ENCODE measurements around the gene NUP37.
"Not testable (repeated sequence)": the region's sequence is repeated elsewhere in the genome, so short reads cannot be mapped to it uniquely, and the experiment has no call there.

The NUP37 gene, protein sequence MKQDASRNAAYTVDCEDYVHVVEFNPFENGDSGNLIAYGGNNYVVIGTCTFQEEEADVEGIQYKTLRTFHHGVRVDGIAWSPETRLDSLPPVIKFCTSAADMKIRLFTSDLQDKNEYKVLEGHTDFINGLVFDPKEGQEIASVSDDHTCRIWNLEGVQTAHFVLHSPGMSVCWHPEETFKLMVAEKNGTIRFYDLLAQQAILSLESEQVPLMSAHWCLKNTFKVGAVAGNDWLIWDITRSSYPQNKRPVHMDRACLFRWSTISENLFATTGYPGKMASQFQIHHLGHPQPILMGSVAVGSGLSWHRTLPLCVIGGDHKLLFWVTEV

DNA sequence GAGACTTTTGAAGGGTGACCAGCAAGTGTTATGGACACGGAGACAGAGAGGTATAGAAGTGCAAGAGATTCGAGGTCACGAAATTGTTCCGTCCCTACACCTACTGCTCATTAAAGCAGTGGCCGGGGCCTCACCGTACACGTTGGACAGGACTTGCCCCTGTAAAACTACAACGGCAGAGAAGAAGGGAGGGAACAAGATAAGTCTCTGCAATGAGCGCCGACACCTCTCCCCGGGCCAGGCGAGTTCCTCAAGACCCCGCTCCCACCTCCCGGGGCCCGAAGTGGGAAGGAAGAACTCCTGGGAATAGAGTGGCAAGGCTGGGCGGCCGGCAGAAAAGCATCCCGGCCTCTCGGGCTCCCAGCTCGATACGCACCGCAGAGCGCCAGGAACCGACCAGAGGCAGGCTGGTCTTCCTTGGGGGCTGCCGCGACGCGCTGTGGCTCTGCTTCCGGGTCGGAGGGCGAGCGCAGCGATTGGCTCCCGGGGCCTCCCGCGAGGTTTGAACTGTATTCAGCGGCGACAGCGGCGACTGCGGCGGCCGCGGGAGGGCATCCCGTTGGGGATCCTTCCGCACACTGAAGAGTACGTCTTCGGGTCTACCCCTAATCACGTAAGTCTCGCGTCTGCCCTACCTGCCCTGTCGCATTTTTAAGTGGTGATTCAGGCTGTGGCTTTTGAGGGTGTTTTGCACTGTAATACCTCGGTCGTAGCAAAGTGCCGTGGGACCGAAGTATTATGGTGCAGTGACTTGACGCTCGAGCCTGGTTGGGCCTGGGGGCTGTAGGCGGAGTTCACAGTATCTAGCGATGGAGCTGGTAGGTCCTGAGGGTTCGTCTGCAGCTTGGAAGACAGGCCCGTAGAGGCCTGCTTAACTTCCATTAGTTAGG is at the start of gene NUP37, which contains the start of gene PARPBP:
TSS of gene NUP37 (minus strand) at position 441 of the 890 bp plus-strand sequence. CDS start 1,596 bp downstream, outside the sequence.
TSS of gene PARPBP (plus strand) at position 510 of the 890 bp plus-strand sequence. CDS start 3,706 bp downstream, outside the sequence.
- DNase-seq = peak; percentile 88

DNA sequence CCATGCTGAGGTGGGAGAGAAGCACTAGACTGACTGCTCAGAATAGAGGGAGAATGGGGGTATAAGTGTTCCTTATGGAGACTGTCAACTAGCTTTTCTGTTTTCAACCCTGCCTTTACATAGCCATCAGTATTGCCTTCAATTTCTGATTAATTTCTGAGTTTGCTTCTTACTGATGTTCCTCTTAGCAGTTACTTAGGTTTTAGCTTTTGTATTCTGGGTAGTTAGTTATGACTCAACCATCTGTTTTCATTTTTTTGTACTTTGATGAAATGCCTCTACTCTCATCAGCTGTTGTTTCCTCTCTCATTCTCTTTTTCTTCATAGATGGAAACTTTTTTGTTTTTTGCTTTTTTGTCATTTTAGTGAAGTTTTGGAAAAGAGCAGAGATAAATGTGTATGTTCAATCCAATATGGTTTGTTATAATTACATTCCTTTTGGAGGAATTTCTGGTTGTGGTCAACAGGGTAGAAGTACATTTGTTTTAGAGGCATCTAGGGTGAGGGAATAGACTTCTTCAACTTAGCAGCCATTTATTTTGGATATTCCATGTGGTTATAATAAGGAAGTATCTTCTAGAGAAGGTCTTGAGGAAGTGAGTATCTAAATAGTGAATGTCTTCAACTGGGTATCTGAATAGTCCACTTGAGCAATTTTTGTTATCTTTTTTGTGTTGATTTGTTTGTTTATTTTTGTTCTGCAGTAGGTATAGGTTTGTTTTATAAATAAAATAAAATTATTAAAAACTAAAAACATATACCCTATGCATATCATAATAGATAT is 48.1 kb upstream of the NUP37 start:
- DNase-seq = no peak

DNA sequence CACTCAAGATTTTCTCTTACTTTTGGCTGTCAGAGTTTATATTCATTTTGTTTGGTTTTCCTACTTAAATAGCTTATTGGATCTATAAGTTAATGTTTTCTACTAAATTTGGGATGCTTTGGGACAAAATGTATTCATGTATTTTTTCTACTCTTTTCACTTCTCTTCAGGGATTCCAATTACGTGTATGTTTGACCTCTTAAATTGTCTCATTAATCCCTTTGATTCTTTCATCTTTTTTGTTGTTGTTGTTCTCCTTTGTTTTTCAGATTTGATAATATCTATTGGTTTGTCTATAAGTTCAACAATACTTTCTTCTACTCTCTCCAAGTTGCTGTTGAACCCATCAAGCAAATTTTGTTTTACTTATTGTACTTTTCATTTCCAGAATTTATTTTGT is 43.5 kb upstream of the NUP37 start:
- no peak for DNase-seq

DNA sequence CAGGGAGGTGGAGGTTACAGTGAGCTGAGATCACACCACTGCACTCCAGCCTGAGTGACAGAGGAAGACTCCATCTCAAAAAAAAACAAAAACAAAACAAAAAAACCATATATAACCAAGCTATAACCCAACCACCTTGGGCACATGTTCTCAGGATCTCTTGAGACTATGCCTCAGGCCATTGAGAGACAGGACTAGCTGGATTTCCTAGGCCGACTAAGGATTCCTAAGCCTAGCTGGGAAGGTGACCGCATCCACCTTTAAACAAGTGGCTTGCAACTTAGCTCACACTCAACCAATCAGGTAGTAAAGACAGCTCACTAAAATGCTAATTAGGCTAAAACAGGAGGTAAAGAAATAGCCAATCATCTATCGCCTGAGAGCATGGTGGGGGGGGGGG is 35.3 kb upstream of the NUP37 start:
- not testable (repeated sequence) for DNase-seq

DNA sequence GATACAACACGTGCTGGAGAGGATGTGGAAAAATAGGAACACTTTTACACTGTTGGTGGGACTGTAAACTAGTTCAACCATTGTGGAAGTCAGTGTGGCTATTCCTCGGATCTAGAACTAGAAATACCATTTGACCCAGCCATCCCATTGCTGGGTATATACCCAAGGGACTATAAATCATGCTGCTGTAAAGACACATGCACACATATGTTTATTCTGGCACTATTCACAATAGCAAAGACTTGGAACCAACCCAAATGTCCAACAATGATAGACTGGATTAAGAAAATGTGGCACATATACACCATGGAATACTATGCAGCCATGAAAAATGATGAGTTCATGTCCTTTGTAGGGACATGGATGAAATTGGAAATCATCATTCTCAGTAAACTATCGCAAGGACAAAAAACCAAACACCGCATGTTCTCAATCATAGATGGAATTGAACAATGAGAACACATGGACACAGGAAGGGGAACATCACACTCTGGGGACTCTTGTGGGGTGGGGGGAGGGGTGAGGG is 27.2 kb upstream of the NUP37 start:
- not testable (repeated sequence) for DNase-seq

DNA sequence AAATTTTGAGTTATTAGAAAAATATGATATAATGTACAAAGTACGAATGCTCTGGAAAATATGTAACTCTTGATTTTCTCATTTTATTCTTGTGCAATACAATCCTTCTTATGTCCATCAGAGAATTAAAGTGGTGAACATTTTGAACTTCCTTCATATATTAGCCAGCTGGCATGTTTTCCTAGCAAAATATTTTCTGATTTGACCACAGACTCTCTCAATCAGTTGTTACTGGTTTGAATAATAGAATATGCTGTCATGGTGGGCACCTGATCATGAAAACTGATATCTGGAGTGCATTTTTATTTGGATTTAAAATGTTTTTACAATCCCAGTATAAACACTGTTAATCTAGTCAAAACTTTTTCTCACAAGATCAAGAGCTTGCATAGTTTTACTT is 24.3 kb upstream of the NUP37 start:
- DNase-seq = no peak

DNA sequence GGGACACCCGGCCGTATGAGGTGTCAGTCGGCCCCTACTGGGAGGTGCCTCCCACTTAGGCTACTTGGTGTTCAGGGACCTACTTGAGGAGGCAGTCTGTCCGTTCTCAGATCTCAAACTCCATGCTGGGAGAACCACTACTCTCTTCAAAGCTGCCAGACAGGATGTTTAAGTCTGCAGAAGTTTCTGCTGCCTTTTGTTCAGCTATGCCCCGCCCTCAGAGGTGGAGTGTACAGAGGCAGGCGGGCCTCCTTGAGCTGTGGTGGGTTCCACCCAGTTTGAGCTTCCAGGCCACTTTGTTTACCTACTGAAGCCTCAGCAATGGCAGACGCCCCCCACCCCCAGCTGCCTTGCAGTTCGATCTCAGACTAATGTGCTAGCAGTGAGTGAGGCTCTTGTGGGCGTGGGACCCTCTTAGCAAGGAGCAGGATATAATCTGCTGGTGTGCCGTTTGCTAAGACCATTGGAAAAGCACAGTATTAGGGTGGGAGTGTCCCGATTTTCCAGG is 23.0 kb upstream of the NUP37 start:
- not testable (repeated sequence) for DNase-seq

DNA sequence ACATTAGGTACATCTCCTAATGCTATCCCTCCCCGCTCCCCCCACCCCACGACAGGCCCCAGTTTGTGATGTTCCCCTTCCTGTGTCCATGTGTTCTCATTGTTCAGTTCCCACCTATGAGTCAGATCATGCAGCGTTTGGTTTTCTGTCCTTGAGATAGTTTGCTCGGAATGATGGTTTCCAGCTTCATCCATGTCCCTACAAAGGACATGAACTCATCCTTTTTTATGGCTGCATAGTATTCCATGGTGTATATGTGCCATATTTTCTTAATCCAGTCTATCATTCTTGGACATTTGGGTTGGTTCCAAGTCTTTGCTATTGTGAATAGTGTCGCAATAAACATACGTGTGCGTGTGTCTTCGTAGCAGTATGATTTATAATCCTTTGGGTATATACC is 17.7 kb upstream of the NUP37 start:
- not testable (repeated sequence) for DNase-seq

DNA sequence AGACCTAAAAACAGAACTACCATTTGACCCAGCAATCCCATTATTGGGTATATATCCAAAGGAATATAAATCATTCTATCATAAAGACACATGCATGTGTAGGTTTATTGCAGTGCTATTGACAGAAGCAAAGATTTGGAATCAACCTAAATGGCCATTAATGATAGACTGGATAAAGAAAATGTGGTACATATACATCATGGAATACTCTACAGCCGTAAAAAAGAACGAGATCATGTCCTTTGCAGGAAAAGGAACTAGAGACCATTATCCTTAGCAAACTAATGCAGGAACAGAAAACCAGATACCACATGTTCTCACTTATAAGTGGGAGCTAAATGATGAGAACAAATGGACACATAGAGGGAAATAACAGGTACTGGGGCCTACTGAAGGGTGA is 11.5 kb upstream of the NUP37 start:
- not testable (repeated sequence) for DNase-seq

DNA sequence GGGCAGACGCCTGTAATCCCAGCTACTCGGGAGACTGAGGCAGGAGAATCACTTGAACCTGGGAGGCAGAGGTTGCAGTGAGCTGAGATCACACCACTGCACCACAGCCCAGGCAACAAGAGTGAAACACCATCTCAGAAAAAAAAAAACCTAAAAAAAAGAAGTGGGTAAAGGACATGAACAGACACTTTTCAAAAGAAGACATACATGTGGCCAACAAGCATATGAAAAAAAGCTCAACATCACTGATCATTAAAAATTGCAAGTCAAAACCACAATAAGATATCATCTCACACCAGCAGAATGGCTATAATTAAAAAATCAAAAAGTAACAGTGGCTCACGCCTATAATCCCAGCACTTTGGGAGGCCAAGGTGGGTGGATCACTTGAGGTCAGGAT is 10.8 kb upstream of the NUP37 start:
- not testable (repeated sequence) for DNase-seq

DNA sequence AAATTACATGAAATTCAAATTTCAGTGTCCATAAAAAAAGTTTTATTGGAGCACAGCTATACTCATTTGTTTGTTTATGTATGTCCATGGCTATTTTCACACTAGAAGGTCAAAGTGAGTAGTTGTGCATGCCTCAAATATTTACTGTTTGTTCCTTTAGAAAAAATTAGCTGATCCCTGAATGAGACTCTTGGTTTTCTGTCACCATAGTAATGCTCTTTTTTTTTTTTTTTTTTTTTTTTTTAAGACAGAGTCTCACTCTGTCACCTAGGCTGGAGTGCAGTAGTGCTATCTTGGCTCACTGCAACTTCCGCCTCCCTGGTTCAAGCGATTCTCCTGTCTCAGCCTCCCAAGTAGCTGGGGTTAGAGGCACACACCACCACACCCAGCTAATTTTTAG is 1.4 kb upstream of the NUP37 start:
- not testable (repeated sequence) for DNase-seq

DNA sequence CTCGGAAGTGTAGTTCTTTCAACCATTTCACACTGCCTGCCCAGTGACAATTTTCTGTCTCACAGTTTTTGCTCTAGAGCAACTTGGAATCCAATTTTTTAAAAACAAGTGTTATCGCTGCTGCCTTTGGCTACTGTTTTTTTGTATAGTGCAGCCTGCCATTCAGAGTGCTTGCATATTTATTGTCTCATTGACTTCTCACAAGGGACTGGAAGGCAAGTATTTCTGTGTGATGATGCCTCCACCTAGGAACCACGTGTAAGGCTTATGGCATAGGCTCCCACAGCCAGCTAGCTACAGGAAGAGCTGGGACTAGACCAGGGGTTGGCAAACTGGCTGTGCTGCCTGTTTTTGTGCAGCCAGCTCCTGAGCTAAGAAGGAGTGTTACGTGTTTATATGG is 972 bp upstream of the NUP37 start:
- no peak for DNase-seq

DNA sequence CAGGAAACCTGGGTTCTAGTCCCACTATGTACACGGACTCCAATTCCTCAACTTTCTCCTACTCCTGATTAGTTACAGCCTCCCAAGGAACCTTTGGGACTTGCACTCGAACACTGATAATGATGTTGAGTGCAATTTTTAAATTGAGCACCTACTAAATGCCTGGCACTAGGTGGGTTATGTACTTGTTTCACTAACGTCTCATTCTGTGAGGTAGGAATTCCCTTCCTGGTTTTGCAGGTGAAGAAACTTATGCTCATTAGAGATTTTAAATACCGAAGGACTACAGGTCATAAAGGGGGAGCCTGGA is 605 bp upstream of the NUP37 start:
- DNase-seq = no peak

DNA sequence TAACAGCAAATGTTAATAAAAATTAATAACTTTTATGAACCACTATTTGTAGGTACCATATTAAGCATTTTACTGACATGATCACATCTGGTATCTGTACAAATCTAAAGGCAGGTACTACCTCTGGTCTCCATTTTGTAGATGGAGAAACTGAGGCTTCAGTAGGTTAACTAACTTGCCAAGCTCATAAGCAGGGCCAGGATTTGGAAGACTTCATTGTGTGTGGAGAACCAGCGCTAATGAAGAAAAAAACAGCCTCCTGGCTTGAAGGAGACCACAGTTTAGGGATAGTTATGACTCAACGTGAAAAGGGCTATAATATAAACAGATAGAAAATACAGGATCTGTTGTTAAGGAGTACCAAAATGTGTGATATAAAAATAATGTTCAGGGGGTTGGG is 1.0 kb downstream of the NUP37 start:
- no peak for DNase-seq

DNA sequence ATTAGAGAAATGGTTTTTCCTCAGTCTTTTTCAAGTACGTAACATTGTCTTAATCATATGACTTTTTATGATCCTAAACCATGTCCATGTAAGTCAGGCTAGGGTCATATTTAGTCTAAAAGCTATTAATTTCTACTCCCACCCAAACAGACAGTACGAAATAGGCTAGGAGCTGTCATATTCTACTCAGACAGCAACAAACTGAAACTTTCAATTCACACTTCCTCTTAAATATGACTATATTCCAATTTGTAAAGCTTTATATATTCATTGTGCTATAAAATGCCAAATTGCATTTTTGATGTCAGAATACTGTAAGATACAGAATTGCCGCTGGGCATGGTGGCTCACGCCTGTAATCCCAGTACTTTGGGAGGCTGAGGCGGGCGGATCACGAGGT is 3.5 kb downstream of the NUP37 start:
- no peak for DNase-seq

DNA sequence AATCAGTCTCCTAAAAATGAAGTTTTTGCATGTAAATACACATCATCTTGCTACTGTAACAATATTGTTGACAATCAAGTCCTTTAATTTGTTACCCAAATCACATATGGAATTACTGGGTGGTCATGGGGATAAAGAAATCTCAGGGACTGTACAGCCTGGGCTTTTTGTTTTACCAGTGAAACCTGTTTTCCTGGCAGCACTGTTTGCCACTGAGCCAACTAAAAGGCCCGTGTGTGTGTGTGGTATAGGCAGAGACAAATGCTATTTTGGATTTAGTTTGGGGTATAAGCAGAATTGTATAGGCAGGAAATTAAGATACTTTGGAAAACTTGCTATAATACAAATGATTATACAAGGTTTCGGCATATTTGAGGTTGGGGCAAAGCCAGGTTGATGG is 5.7 kb downstream of the NUP37 start:
- no peak for DNase-seq

DNA sequence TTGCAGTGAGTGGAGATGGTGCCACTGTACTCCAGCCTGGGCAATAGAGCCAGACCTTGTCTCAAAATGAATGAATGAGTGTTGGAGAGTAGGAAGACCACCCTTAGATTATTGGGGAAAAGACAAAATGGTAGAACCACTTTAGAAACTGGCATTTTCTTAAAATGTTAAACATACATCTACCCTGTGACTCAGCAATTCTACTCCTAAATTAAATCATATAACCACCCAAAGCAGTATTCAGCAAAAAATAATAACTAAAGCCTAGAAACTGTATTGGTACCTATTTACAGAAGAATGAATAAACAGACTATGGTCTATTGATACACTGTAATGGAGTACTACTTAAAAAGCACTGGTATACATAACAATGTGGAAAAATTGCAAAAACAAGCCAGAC is 9.1 kb downstream of the NUP37 start:
- DNase-seq = no peak

DNA sequence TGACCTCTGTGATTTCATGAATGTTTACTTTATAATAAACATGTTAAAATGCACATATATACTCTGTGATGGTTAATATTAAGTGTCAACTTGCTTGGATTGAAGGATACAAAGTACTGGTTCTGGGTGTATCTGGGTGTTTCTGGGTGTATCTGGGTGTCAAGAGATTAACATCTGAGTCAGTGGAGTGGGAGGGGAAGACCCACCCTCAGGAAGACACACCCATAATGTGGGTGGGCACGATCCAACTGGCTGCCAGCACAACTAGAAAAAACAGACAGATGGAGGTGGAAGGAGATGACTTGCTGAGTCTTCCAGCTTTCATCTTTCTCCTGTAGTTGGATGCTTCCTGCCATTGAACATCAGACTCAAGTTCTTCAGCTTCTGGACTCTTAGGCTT is 11.9 kb downstream of the NUP37 start:
- no peak for DNase-seq

DNA sequence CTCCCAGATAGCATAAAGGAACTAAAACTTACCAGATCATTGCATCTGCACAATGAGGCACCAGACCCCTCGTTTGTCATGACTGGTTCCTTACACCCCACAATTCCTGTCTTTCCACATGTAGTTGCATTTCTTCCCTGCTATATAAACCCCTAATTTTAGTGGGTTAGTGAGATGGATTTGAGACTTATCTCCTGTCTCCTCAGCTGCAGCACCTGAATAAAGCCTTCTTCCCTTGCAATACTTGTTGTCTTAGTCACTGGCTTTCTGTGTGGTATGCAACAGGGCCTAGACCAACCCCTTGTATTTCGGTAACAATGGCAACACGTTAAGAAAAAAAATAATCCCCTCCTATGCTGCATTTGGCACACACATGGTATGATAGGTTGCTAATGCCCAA is 13.0 kb downstream of the NUP37 start:
- no peak for DNase-seq

DNA sequence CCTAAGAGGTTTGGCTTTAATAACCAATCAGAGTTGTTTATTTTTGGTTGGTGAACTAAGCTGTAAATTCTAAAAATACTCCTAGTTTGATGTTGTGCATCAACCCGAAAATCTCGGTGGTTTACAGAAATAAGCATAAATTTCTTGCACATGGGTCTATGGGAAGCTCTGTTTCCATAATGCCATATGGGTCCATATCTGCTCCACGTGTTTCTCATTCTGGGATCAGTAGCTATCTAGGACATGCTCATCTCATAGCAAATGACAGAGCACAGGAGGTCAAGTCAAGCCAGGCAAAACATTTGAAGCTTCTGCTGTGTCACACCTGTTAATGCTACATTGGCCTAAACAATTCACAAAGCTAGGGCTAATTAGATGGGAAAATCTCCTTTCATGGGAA is 23.1 kb downstream of the NUP37 start:
- DNase-seq = no peak

DNA sequence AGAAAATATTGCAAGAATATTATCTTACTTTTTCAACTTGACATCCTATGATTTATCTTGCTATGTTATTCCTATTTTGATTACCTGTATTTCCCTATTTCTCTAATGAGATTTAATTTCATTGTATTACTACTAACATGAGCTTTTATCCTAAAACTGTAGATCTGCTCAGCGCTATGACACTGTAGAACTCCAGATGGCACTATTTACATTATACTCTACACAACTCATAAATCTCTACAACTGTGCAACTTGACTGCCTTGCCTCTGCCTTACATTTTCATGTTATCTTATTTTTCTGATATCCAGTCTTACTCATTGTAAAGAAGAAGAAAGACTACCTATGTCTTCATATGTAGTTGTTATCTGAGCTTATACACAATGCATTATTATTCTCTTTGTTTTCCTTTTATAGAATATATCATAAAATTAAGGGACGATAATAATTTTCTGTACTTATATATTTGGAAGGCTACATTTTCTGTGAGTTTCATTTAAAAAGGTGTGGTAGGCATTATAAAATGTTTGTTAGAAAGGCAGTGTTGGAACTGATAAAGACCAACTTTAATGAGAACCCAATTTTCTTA is 24.1 kb downstream of the NUP37 start:
- DNase-seq = no peak

DNA sequence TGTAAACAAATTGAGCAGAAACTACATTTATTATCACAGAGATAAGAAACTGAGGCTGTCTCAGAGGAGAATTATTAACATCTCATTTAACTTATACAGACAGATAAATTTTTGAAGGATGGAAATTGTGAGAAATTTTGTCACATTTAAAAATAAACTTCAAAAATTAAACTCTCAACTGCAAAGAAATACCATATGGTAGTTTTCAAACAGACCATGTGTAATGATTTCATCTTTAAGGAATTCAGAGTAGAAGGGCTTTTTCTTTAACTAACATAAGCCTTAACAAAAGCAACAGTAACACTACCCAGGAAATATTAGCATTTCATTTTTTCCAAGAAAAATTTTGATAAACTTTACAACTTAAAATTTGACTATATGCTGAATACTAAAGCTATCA is 26.6 kb downstream of the NUP37 start:
- no peak for DNase-seq
